ENCODE data around the gene NOPCHAP1.

GRCh38 chr12:104958001-104958804 lies 27.9 kb upstream of the NOPCHAP1 start, which contains the start of gene SLC41A2:
- TF ChIP-seq CTCF (IDR thresholded peaks at IDR 0.05; ENCODE audit: insufficient read depth, low read length) (no peak), GABPA (IDR thresholded peaks at IDR 0.05; ENCODE audit: low read depth) (no peak), REST (IDR thresholded peaks at IDR 0.05; ENCODE audit: insufficient replicate concordance, low read depth) (no peak)
